Measurements from ENCODE around the gene ADAM22.
A peak's percentile ranks its signal among the peaks of the same experiment; 100 is the strongest.
"Not testable (repeated sequence)": the region's sequence is repeated elsewhere in the genome, so short reads cannot be mapped to it uniquely, and the experiment has no call there.

The ADAM22 gene

GRCh38 chr7:87933605-87933952 lies 472 bp upstream of the ADAM22 start:
- 20% methylated on average over 8 of the region's 9 CpGs for WGBS (ENCODE audit: insufficient coverage)
- POLR2A ChIA-PET: no interaction called here
- DNase-seq: no peak

GRCh38 chr7:87934699-87935383 lies 790 bp downstream of the ADAM22 start:
- H3K4me3 ChIP-seq (ENCODE audit: control insufficient read depth in 1 of 7, extremely low read depth in 1 of 7, insufficient read depth in 4 of 7, low read depth in 2 of 7, low read length in 6 of 7): peak overlapping the region; percentile 70 to 96 (median 82)
- H3K9me3 ChIP-seq (ENCODE audit: control extremely low read depth in 1 of 5, control insufficient read depth in 4 of 5, insufficient read depth in 2 of 5, low read depth in 1 of 5, low read length in 4 of 5): no peaks in the 10 kb centered on the region
- peak; percentile 16 to 59 (median 54) for DNase-seq
- CTCF ChIA-PET: interaction anchor here (0.9 to 1.6 kb wide), 3 partner anchors 11 to 48 kb away, joined by 3 to 5 read pairs (median 3); no protein-coding TSS in a partner anchor
- no peak overlapping the region for H3K27ac ChIP-seq (ENCODE audit: insufficient read depth in 1 of 2, low read depth in 1 of 2, low read length in 2 of 2, poor library complexity in 1 of 2, severe bottlenecking in 2 of 2)
- peaks cover 0 to 6% (median 2%) of the 10 kb centered on the region in 4 experiments for H3K36me3 ChIP-seq (ENCODE audit: control insufficient read depth in 4 of 4, insufficient read depth in 4 of 4, low read length in 3 of 4)
- POLR2A ChIA-PET: no interaction called here
- peaks cover 0 to 2% (median 0%) of the 10 kb centered on the region in 5 experiments for H3K27me3 ChIP-seq (replicated peaks in 2 of 5; ENCODE audit: control insufficient read depth in 4 of 5, insufficient read depth in 5 of 5, low read length in 4 of 5)
- 8% methylated on average over 29 of the region's 47 CpGs for WGBS (ENCODE audit: insufficient coverage)
- H3K4me1 ChIP-seq (ENCODE audit: control extremely low read depth in 1 of 4, control insufficient read depth in 4 of 4, insufficient read depth in 4 of 4, low read length in 3 of 4): peaks cover 0 to 18% (median 10%) of the 10 kb centered on the region in 4 experiments

More at GRCh38 chr7:87933605-87933952, 472 bp upstream of the ADAM22 start:
- peaks cover 0 to 2% (median 0%) of the 10 kb centered on the region in 5 experiments for H3K27me3 ChIP-seq (replicated peaks in 2 of 5; ENCODE audit: control insufficient read depth in 4 of 5, insufficient read depth in 5 of 5, low read length in 4 of 5)
- no peaks in the 10 kb centered on the region for H3K9me3 ChIP-seq (ENCODE audit: control extremely low read depth in 1 of 5, control insufficient read depth in 4 of 5, insufficient read depth in 2 of 5, low read depth in 1 of 5, low read length in 4 of 5)
- H3K4me1 ChIP-seq (ENCODE audit: control extremely low read depth in 1 of 4, control insufficient read depth in 4 of 4, insufficient read depth in 4 of 4, low read length in 3 of 4): peaks cover 0 to 18% (median 10%) of the 10 kb centered on the region in 4 experiments
- H3K36me3 ChIP-seq (ENCODE audit: control insufficient read depth in 4 of 4, insufficient read depth in 4 of 4, low read length in 3 of 4): no peaks in the 10 kb centered on the region
- no peak overlapping the region for H3K27ac ChIP-seq (ENCODE audit: insufficient read depth in 1 of 2, low read depth in 1 of 2, low read length in 2 of 2, poor library complexity in 1 of 2, severe bottlenecking in 2 of 2)
- peak overlapping the region; percentile 70 to 96 (median 82) for H3K4me3 ChIP-seq (ENCODE audit: control insufficient read depth in 1 of 7, extremely low read depth in 1 of 7, insufficient read depth in 4 of 7, low read depth in 2 of 7, low read length in 6 of 7)
- CTCF ChIA-PET: interaction anchor here (1.0 to 1.6 kb wide), 2 partner anchors 46 to 47 kb away, joined by 3 to 5 read pairs; no protein-coding TSS in a partner anchor

GRCh38 chr7:87935384-87935706 lies 1.3 kb downstream of the ADAM22 start:
- peaks cover 0 to 18% (median 10%) of the 10 kb centered on the region in 4 experiments for H3K4me1 ChIP-seq (ENCODE audit: control extremely low read depth in 1 of 4, control insufficient read depth in 4 of 4, insufficient read depth in 4 of 4, low read length in 3 of 4)
- DNase-seq: no peak
- H3K27ac ChIP-seq (ENCODE audit: insufficient read depth in 1 of 2, low read depth in 1 of 2, low read length in 2 of 2, poor library complexity in 1 of 2, severe bottlenecking in 2 of 2): no peak overlapping the region
- H3K27me3 ChIP-seq (replicated peaks in 2 of 5; ENCODE audit: control insufficient read depth in 4 of 5, insufficient read depth in 5 of 5, low read length in 4 of 5): peaks cover 0 to 2% (median 0%) of the 10 kb centered on the region in 5 experiments
- H3K9me3 ChIP-seq (ENCODE audit: control extremely low read depth in 1 of 5, control insufficient read depth in 4 of 5, insufficient read depth in 2 of 5, low read depth in 1 of 5, low read length in 4 of 5): no peaks in the 10 kb centered on the region
- CTCF ChIA-PET: interaction anchor here (0.9 kb wide), 1 partner anchor 12 kb away, joined by 3 read pairs; no protein-coding TSS in a partner anchor
- POLR2A ChIA-PET: interaction anchor here (0.6 kb wide), 1 partner anchor 284 kb away, joined by 3 read pairs; the partner anchor contains the start of gene SRI
- H3K4me3 ChIP-seq (ENCODE audit: control insufficient read depth in 1 of 7, extremely low read depth in 1 of 7, insufficient read depth in 4 of 7, low read depth in 2 of 7, low read length in 6 of 7): peak overlapping the region in 5 of 7 experiments; percentile 75 to 96 (median 85)
- peaks cover 0 to 6% (median 2%) of the 10 kb centered on the region in 4 experiments for H3K36me3 ChIP-seq (ENCODE audit: control insufficient read depth in 4 of 4, insufficient read depth in 4 of 4, low read length in 3 of 4)
- 58% methylated on average over 7 of the region's 8 CpGs for WGBS (ENCODE audit: insufficient coverage)

- Histone ChIP-seq H3K4me1 (ENCODE audit: control extremely low read depth in 1 of 4, control insufficient read depth in 4 of 4, insufficient read depth in 4 of 4, low read length in 3 of 4) (no peaks in the 10 kb centered on the region), H3K27ac (ENCODE audit: insufficient read depth in 1 of 2, low read depth in 1 of 2, low read length in 2 of 2, poor library complexity in 1 of 2, severe bottlenecking in 2 of 2) (no peak overlapping the region), H3K27me3 (replicated peaks in 2 of 5; ENCODE audit: control insufficient read depth in 4 of 5, insufficient read depth in 5 of 5, low read length in 4 of 5) (no peaks in the 10 kb centered on the region), H3K9me3 (ENCODE audit: control extremely low read depth in 1 of 5, control insufficient read depth in 4 of 5, insufficient read depth in 2 of 5, low read depth in 1 of 5, low read length in 4 of 5) (no peaks in the 10 kb centered on the region), H3K36me3 (ENCODE audit: control insufficient read depth in 4 of 4, insufficient read depth in 4 of 4, low read length in 3 of 4) (peaks cover 0 to 6% (median 2%) of the 10 kb centered on the region in 4 experiments), H3K4me3 (ENCODE audit: control insufficient read depth in 1 of 7, extremely low read depth in 1 of 7, insufficient read depth in 4 of 7, low read depth in 2 of 7, low read length in 6 of 7) (no peak overlapping the region)
- POLR2A ChIA-PET: interaction anchor here (0.7 kb wide), 1 partner anchor 1273 kb away, joined by 3 read pairs; no protein-coding TSS in a partner anchor
- DNase-seq: no peak
- CTCF ChIA-PET: interaction anchor here (1.3 kb wide), 1 partner anchor 19 kb away, joined by 3 read pairs; no protein-coding TSS in a partner anchor
- WGBS (ENCODE audit: insufficient coverage): 100% methylated on average over 2 of the region's 4 CpGs
These were observed 7.1 kb downstream of the ADAM22 start for GRCh38 chr7:87941138-87941537.

- DNase-seq: no peak
- Histone ChIP-seq H3K9me3 (ENCODE audit: control extremely low read depth in 1 of 5, control insufficient read depth in 4 of 5, insufficient read depth in 2 of 5, low read depth in 1 of 5, low read length in 4 of 5) (no peaks in the 10 kb centered on the region), H3K27ac (ENCODE audit: insufficient read depth in 1 of 2, low read depth in 1 of 2, low read length in 2 of 2, poor library complexity in 1 of 2, severe bottlenecking in 2 of 2) (no peak overlapping the region), H3K27me3 (replicated peaks in 2 of 5; ENCODE audit: control insufficient read depth in 4 of 5, insufficient read depth in 5 of 5, low read length in 4 of 5) (no peaks in the 10 kb centered on the region), H3K36me3 (ENCODE audit: control insufficient read depth in 4 of 4, insufficient read depth in 4 of 4, low read length in 3 of 4) (no peaks in the 10 kb centered on the region), H3K4me3 (ENCODE audit: control insufficient read depth in 1 of 7, extremely low read depth in 1 of 7, insufficient read depth in 4 of 7, low read depth in 2 of 7, low read length in 6 of 7) (no peak overlapping the region), H3K4me1 (ENCODE audit: control extremely low read depth in 1 of 4, control insufficient read depth in 4 of 4, insufficient read depth in 4 of 4, low read length in 3 of 4) (no peaks in the 10 kb centered on the region)
- POLR2A ChIA-PET: no interaction called here
- CTCF ChIA-PET: interaction anchor here (0.5 to 0.9 kb wide), 2 partner anchors 33 to 530 kb away, joined by 3 read pairs; no protein-coding TSS in a partner anchor
- 95% methylated on average over 2 of the region's 3 CpGs for WGBS (ENCODE audit: insufficient coverage)
These were observed 10.5 kb downstream of the ADAM22 start for GRCh38 chr7:87944547-87944946.

GRCh38 chr7:87945926-87946325 lies 11.9 kb downstream of the ADAM22 start:
- H3K4me1 ChIP-seq (ENCODE audit: control extremely low read depth in 1 of 4, control insufficient read depth in 4 of 4, insufficient read depth in 4 of 4, low read length in 3 of 4); H3K27ac ChIP-seq (ENCODE audit: insufficient read depth in 1 of 2, low read depth in 1 of 2, low read length in 2 of 2, poor library complexity in 1 of 2, severe bottlenecking in 2 of 2); H3K9me3 ChIP-seq (ENCODE audit: control extremely low read depth in 1 of 5, control insufficient read depth in 4 of 5, insufficient read depth in 2 of 5, low read depth in 1 of 5, low read length in 4 of 5); POLR2A ChIA-PET; DNase-seq; CTCF ChIA-PET; H3K4me3 ChIP-seq (ENCODE audit: control insufficient read depth in 1 of 7, extremely low read depth in 1 of 7, insufficient read depth in 4 of 7, low read depth in 2 of 7, low read length in 6 of 7); H3K27me3 ChIP-seq (replicated peaks in 2 of 5; ENCODE audit: control insufficient read depth in 4 of 5, insufficient read depth in 5 of 5, low read length in 4 of 5); H3K36me3 ChIP-seq (ENCODE audit: control insufficient read depth in 4 of 4, insufficient read depth in 4 of 4, low read length in 3 of 4): not testable (repeated sequence)

- Histone ChIP-seq H3K4me1 (ENCODE audit: control extremely low read depth in 1 of 4, control insufficient read depth in 4 of 4, insufficient read depth in 4 of 4, low read length in 3 of 4) (no peaks in the 10 kb centered on the region), H3K27me3 (replicated peaks in 2 of 5; ENCODE audit: control insufficient read depth in 4 of 5, insufficient read depth in 5 of 5, low read length in 4 of 5) (no peaks in the 10 kb centered on the region), H3K27ac (ENCODE audit: insufficient read depth in 1 of 2, low read depth in 1 of 2, low read length in 2 of 2, poor library complexity in 1 of 2, severe bottlenecking in 2 of 2) (no peak overlapping the region), H3K9me3 (ENCODE audit: control extremely low read depth in 1 of 5, control insufficient read depth in 4 of 5, insufficient read depth in 2 of 5, low read depth in 1 of 5, low read length in 4 of 5) (no peaks in the 10 kb centered on the region), H3K36me3 (ENCODE audit: control insufficient read depth in 4 of 4, insufficient read depth in 4 of 4, low read length in 3 of 4) (no peaks in the 10 kb centered on the region), H3K4me3 (ENCODE audit: control insufficient read depth in 1 of 7, extremely low read depth in 1 of 7, insufficient read depth in 4 of 7, low read depth in 2 of 7, low read length in 6 of 7) (no peak overlapping the region)
- ChIA-PET POLR2A (no interaction called here), CTCF (no interaction called here)
- DNase-seq: no peak
These were observed 14.3 kb downstream of the ADAM22 start for GRCh38 chr7:87948371-87948770.

All from common myeloid progenitor, CD34-positive (primary cell).